Stomach (tissue), 4 donors: Measurements from ENCODE around the gene SPON2.

Experiments used
- CTCF ChIP-seq, 7 experiments: fragments of 450-650 bp in 4 of 7; fragments of 200-600 bp in 3 of 7; sonication (generic) in 3 of 7; IDR thresholded peaks; one replicate each; pipeline ENCODE4 v1.5.1; 2016 to 2019; ENCODE audit warnings: antibody characterized with exemption in 7 of 7, control low read depth in 2 of 7, mild to moderate bottlenecking in 1 of 7
- POLR2A ChIP-seq, 4 donors: fragments of 450-650 bp; IDR thresholded peaks; one replicate each; pipeline ENCODE4 v1.6.1; 2016; ENCODE audit warnings: antibody characterized with exemption in 4 of 4, control low read depth in 2 of 4, mild to moderate bottlenecking in 1 of 4, moderate library complexity in 1 of 4

DNA sequence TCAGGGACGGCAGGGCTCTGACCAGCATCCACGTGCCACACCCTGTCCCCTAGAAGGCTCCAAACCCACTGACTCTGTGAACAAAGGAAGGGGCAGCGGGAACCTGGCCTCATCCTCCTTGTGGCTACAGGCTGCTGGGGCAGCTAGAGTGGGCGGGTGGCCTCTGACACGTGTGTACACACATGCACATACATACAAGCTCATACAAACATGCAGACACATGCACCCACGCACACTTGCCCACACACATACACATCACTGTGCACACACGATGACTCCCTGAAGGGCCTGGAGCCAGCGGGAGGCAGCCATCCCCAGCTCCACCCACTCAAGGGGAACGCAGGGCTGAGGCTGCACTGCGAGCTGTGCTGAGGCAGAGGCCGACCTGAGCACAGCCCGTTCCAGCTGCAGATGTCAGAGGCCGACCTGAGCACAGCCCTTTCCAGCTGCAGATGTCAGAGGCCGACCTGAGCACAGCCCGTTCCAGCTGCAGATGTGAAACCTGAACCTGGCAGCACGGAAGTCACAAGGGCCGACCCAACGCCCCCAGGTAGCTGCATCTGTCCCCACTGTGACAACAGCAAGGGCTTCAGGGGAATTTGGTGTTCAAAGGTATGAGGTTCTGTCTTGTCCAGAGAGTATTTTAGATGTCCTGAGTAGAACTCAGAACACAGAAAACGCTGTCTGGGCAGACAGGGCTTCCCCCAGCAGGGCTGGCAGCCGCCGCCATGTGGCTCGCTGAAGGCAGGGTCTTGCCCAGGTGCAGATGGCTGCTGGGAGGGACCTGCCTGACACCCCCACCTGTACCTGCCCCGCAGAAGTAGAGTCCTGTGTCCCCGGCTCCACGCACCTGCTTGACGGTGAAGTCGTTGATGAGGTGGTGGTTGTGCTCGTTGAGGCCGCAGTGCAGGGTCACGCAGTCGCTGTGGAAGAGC is 43.0 kb upstream of the SPON2 start:
- TF ChIP-seq CTCF (IDR thresholded peaks at IDR 0.05): no peak
- TF ChIP-seq POLR2A (IDR thresholded peaks at IDR 0.05): no peak
